DOHH2 (cell line): ENCODE results near the gene PCDHB10.
A peak's percentile ranks its signal among the peaks of the same experiment; 100 is the strongest.
"Not testable (repeated sequence)": the region's sequence is repeated elsewhere in the genome, so short reads cannot be mapped to it uniquely, and the experiment has no call there.

ENCODE experiments used
- H3F3A ChIP-seq: fragments of 200-600 bp; sonication (generic), shearing (Covaris generic); 2 replicates; pipeline ENCODE4 v1.6.0; 2016; ENCODE audit warnings: antibody characterized with exemption, mild to moderate bottlenecking; ENCODE audit not compliant: control insufficient read depth, insufficient read depth
- H3K27ac ChIP-seq: fragments of 200-600 bp; sonication (generic); 2 replicates; pipeline ENCODE4 v1.5.1; 2014; ENCODE audit warnings: low read depth, mild to moderate bottlenecking, low read length, moderate library complexity
- H3K27me3 ChIP-seq: fragments of 200-600 bp; sonication (generic); 2 replicates; pipeline ENCODE4 v1.6.1; 2014; ENCODE audit warnings: mild to moderate bottlenecking, low read length, mixed read lengths; ENCODE audit not compliant: control insufficient read depth
- H3K36me3 ChIP-seq: fragments of 200-600 bp; sonication (generic); 2 replicates; pipeline ENCODE4 v1.6.1; 2014; ENCODE audit warnings: mild to moderate bottlenecking, low read length, moderate library complexity, mixed read lengths; ENCODE audit not compliant: control insufficient read depth
- H3K4me1 ChIP-seq: fragments of 200-600 bp; sonication (generic); 2 replicates; pipeline ENCODE4 v1.6.1; 2014; ENCODE audit warnings: mild to moderate bottlenecking, low read length, mixed read lengths; ENCODE audit not compliant: control insufficient read depth
- H3K4me2 ChIP-seq: fragments of 200-600 bp; sonication (generic); 2 replicates; pipeline ENCODE4 v1.6.0; 2014; ENCODE audit warnings: mild to moderate bottlenecking, low read length, moderate library complexity
- H3K4me3 ChIP-seq: fragments of 200-600 bp; sonication (generic); 2 replicates; pipeline ENCODE4 v1.5.1; 2014; ENCODE audit warnings: mild to moderate bottlenecking, low read length, mixed read lengths
- H3K79me2 ChIP-seq: fragments of 200-600 bp; sonication (generic); 2 replicates; pipeline ENCODE4 v1.6.1; 2014; ENCODE audit warnings: mild to moderate bottlenecking, low read length, mixed read lengths; ENCODE audit not compliant: control insufficient read depth
- H3K9me2 ChIP-seq: fragments of 200-600 bp; sonication (generic); replicated peaks from 2 replicates; pipeline ENCODE4 v1.6.1; 2014; ENCODE audit warnings: mild to moderate bottlenecking, low read length, mixed read lengths; ENCODE audit not compliant: control insufficient read depth
- H3K9me3 ChIP-seq: fragments of 200-600 bp; sonication (generic); 2 replicates; pipeline ENCODE4 v1.6.1; 2014; ENCODE audit warnings: antibody characterized with exemption, low read length, mixed read lengths; ENCODE audit not compliant: control insufficient read depth, insufficient read depth
- H4K20me1 ChIP-seq: fragments of 200-600 bp; sonication (generic); 2 replicates; pipeline ENCODE4 v1.6.0; 2014; ENCODE audit warnings: low read depth, mild to moderate bottlenecking, antibody characterized with exemption, low read length, moderate library complexity; ENCODE audit not compliant: control insufficient read depth, insufficient read depth
- EZH2phosphoT487 ChIP-seq: fragments of 200-600 bp; sonication (generic); IDR thresholded peaks from 2 replicates; pipeline ENCODE4 v1.6.1; 2017; ENCODE audit warnings: borderline replicate concordance, mild to moderate bottlenecking, antibody characterized with exemption, low read length, moderate library complexity, mixed read lengths
- TF ChIP-seq, protein P1 (sequence below): fragments of 200-600 bp; sonication (generic); IDR thresholded peaks from one replicate; pipeline ENCODE4 v1.5.1; 2014; ENCODE audit warnings: antibody characterized with exemption, mild to moderate bottlenecking, low read depth, low read length; ENCODE audit not compliant: poor library complexity, severe bottlenecking

PCDHB10 gene

DNA sequence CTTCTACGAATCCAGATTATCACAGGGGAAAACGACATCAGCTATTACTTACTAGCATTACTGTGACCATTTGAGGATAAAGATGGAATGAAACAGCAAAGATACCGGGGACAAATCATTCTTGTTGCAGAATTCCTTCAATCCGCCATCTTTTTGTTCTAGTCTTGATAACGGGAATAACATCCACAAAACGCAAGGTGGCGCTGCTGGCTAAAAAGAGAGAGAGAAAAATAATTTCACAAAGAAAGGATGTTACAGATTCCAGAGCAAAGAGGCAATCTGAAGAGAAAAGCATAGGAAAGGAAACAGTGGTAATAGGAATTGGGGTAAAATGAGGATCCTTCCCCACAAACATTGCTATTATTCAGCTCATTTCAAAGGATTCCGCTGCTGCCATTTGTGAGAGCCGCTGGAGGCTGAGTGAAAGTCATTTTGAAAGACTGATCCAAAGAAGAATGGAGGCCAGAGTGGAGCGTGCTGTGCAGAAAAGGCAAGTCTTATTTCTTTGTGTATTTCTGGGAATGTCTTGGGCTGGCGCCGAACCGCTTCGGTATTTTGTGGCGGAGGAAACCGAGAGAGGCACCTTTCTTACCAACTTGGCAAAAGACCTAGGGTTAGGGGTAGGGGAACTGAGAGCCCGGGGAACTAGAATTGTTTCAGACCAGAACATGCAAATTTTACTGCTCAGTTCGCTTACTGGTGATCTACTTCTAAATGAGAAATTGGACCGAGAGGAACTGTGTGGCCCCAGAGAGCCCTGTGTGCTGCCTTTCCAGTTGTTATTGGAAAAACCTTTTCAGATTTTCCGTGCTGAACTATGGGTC is 19.6 kb upstream of the PCDHB10 start, which contains the start of gene PCDHB7:
PCDHB7 (plus strand) TSS at position 264 of the 824 bp plus-strand sequence; CDS start at position 456, 192 bp downstream.
- Histone ChIP-seq H3K79me2 (no peaks in the 10 kb centered on the region), H3F3A (no peaks in the 10 kb centered on the region), H3K4me2 (0 out of 2 replicates have a peak within 1 kb of the TSS, but pooled peaks have one; percentile 20), H3K4me3 (no peak within 1 kb of the TSS), H3K36me3 (no peaks in the 10 kb centered on the region), H3K4me1 (no peaks in the 10 kb centered on the region), H3K27ac (no peak within 1 kb of the TSS), H3K9me3 (no peaks in the 10 kb centered on the region), H4K20me1 (no peaks in the 10 kb centered on the region), H3K9me2 (no peaks in the 10 kb centered on the region), H3K27me3 (peaks cover 3% of the 10 kb centered on the region; the same call in 1 of the 2 replicates)
- TF ChIP-seq EZH2phosphoT487, result no peak
- TF ChIP-seq, protein P1, sequence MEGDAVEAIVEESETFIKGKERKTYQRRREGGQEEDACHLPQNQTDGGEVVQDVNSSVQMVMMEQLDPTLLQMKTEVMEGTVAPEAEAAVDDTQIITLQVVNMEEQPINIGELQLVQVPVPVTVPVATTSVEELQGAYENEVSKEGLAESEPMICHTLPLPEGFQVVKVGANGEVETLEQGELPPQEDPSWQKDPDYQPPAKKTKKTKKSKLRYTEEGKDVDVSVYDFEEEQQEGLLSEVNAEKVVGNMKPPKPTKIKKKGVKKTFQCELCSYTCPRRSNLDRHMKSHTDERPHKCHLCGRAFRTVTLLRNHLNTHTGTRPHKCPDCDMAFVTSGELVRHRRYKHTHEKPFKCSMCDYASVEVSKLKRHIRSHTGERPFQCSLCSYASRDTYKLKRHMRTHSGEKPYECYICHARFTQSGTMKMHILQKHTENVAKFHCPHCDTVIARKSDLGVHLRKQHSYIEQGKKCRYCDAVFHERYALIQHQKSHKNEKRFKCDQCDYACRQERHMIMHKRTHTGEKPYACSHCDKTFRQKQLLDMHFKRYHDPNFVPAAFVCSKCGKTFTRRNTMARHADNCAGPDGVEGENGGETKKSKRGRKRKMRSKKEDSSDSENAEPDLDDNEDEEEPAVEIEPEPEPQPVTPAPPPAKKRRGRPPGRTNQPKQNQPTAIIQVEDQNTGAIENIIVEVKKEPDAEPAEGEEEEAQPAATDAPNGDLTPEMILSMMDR, result peak; percentile 89

DNA sequence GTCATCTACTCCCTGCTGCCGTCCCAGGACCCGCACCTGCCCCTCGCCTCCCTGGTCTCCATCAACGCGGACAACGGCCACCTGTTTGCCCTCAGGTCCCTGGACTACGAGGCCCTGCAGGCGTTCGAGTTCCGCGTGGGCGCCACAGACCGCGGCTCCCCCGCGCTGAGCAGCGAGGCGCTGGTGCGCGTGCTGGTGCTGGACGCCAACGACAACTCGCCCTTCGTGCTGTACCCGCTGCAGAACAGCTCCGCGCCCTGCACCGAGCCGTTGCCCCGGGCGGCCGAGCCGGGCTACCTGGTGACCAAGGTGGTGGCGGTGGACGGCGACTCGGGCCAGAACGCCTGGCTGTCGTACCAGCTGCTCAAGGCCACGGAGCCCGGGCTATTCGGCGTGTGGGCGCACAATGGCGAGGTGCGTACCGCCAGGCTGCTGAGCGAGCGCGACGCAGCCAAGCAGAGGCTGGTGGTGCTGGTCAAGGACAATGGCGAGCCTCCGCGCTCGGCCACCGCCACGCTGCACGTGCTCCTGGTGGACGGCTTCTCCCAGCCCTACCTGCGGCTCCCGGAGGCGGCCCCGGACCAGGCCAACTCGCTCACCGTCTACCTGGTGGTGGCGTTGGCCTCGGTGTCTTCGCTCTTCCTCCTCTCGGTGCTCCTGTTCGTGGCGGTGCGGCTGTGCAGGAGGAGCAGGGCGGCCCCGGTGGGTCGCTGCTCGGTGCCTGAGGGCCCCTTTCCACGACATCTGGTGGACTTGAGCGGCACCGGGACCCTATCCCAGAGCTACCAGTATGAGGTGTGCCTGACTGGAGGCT is 17.7 kb upstream of the PCDHB10 start:
- H3K9me2 ChIP-seq, H3K36me3 ChIP-seq, H3K4me2 ChIP-seq, H3K79me2 ChIP-seq, H3K4me1 ChIP-seq, H3F3A ChIP-seq, H3K4me3 ChIP-seq, H3K27ac ChIP-seq, H3K9me3 ChIP-seq, H3K27me3 ChIP-seq, H4K20me1 ChIP-seq: not testable (repeated sequence)

DNA sequence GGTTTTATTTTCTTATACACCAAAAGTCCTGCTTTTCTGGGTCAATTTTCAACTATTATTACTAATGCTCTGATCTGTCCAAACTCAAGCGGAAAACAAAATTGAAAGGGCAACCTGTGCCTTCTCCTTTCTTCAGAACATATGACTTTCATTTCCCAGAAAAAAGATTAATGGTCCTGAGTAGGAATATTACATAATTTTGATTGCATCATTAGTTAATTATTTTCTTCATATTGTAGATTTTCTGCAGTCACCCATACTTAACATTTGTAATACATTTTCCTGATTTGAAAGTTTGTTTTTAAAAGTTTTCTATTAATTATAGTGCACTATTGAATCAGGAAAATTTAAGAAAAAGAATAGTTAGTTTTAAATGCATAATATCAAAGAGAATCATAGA is 16.2 kb upstream of the PCDHB10 start:
- no peak overlapping the region for H3K27ac ChIP-seq
- H4K20me1 ChIP-seq, result no peaks in the 10 kb centered on the region
- H3K4me2 ChIP-seq, result no peak overlapping the region
- no peaks in the 10 kb centered on the region for H3K79me2 ChIP-seq
- no peaks in the 10 kb centered on the region for H3K4me1 ChIP-seq
- H3K36me3 ChIP-seq, result no peaks in the 10 kb centered on the region
- TF ChIP-seq EZH2phosphoT487, result no peak
- TF ChIP-seq, protein P1, result no peak
- H3K9me2 ChIP-seq, result no peaks in the 10 kb centered on the region
- H3K4me3 ChIP-seq, result no peak overlapping the region
- H3K27me3 ChIP-seq, result no peaks in the 10 kb centered on the region
- no peaks in the 10 kb centered on the region for H3K9me3 ChIP-seq
- no peaks in the 10 kb centered on the region for H3F3A ChIP-seq

DNA sequence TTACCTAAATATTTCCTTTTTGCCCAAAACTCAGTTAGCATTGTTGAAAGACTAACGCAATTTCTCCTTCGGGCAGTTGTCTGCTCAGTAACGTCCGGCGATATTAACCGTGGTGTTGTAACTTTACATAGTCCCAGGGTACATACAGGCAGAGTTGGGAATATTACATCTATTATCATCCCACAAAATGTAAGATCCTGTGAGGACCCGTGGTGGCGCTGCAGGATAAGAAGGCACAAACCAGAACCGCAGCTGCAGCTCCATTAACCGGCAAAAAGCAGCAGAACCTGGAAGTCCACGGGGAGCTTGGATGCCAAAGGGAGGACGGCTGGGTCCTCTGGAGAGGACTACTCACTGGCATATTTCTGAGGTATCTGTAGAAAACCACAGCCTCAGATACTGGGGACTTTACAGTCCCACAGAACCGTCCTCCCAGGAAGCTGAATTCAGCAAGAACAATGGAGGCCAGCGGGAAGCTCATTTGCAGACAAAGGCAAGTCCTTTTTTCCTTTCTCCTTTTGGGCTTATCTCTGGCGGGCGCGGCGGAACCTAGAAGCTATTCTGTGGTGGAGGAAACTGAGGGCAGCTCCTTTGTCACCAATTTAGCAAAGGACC is 14.5 kb upstream of the PCDHB10 start, which contains the start of gene PCDHB8:
PCDHB8 (plus strand) TSS at position 214 of the 615 bp plus-strand sequence; CDS start at position 459, 245 bp downstream.
- H3K27ac ChIP-seq, H3K4me1 ChIP-seq, H3F3A ChIP-seq, H3K27me3 ChIP-seq, H3K36me3 ChIP-seq, H3K9me3 ChIP-seq, H3K9me2 ChIP-seq, H3K4me2 ChIP-seq, H3K4me3 ChIP-seq, H4K20me1 ChIP-seq, H3K79me2 ChIP-seq: not testable (repeated sequence)

DNA sequence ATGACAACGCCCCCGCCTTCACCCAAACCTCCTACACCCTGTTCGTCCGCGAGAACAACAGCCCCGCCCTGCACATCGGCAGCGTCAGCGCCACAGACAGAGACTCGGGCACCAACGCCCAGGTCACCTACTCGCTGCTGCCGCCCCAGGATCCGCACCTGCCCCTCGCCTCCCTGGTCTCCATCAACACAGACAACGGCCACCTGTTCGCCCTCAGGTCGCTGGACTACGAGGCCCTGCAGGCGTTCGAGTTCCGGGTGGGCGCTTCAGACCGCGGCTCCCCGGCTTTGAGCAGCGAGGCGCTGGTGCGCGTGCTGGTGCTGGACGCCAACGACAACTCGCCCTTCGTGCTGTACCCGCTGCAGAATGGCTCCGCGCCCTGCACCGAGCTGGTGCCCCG is 12.8 kb upstream of the PCDHB10 start:
- H3K36me3 ChIP-seq, H3K27ac ChIP-seq, H3K4me2 ChIP-seq, H3F3A ChIP-seq, H3K27me3 ChIP-seq, H4K20me1 ChIP-seq, H3K4me1 ChIP-seq, H3K4me3 ChIP-seq, H3K9me2 ChIP-seq, H3K9me3 ChIP-seq, H3K79me2 ChIP-seq: not testable (repeated sequence)

DNA sequence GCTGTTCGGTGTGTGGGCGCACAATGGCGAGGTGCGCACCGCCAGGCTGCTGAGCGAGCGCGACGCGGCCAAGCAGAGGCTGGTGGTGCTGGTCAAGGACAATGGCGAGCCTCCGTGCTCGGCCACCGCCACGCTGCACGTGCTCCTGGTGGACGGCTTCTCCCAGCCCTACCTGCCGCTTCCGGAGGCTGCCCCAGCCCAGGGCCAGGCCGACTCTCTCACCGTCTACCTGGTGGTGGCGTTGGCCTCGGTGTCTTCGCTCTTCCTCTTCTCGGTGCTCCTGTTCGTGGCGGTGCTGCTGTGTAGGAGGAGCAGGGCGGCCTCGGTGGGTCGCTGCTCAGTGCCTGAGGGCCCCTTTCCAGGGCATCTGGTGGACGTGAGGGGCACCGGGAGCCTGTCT is 12.3 kb upstream of the PCDHB10 start:
- not testable (repeated sequence) for H3K36me3 ChIP-seq, H3K27me3 ChIP-seq, H3K4me1 ChIP-seq, H3K9me2 ChIP-seq, H3K9me3 ChIP-seq, H4K20me1 ChIP-seq, H3K27ac ChIP-seq, H3K79me2 ChIP-seq, H3K4me3 ChIP-seq, H3K4me2 ChIP-seq, H3F3A ChIP-seq
